GM12878 (cell line): ENCODE results near the gene DYNC2LI1. TPM values are rescaled to one million over a fixed set of nuclear protein-coding genes. Genes with fewer than 3 reads are reported as not detected.

ENCODE experiments used
- ATAC-seq: fragments of 200-7000 bp; cut with Tn5 transposase; 3 replicates; pipeline ENCODE4 v1.9.1; 2020; ENCODE audit warnings: mild to moderate bottlenecking, moderate library complexity
- Bru-seq: library from RNA; stranded (reverse); fragments of 400-500 nt; gene quantifications from one replicate; lab custom pipeline; 2021; lab: Mats Ljungman, UMichigan
- BruChase-seq, 2 experiments: library from RNA; stranded (reverse); fragments of 400-500 nt; gene quantifications; one replicate each; lab custom pipeline; 2021; lab: Mats Ljungman, UMichigan
- BruUV-seq: library from RNA; stranded (reverse); fragments of 400-500 nt; replicated peaks from 2 replicates; lab custom pipeline; 2021; lab: Mats Ljungman, UMichigan
- CTCF ChIA-PET: fragments of 300-600 bp; sonication (Branson Sonifier 250); formaldehyde crosslinking; extraction: SDS; loops from one replicate; lab custom pipeline; 2021; ENCODE audit warnings: inconsistent platforms; lab: Yijun Ruan, JAX
- POLR2A ChIA-PET: fragments of 350-600 bp; formaldehyde crosslinking; extraction: SDS; loops from one replicate; lab custom pipeline; 2021; ENCODE audit warnings: inconsistent platforms; lab: Charles Lee
- RAD21 ChIA-PET: fragments of 300-600 bp; sonication (Branson Sonifier 250); formaldehyde crosslinking; loops from one replicate; lab custom pipeline; 2023; ENCODE audit warnings: antibody characterized with exemption; ENCODE audit not compliant: unreplicated experiment; lab: Charles Lee
- SMC1A ChIA-PET: fragments of 300-600 bp; sonication (Branson Sonifier 250); formaldehyde crosslinking; loops from one replicate; lab custom pipeline; 2023; ENCODE audit not compliant: unreplicated experiment, uncharacterized antibody; lab: Charles Lee
- DNase-seq: peaks from one replicate; pipeline ENCODE4 v3.0.0-alpha.2; 2011; ENCODE audit warnings: low read depth, low spot score
- FAIRE-seq: peaks from 3 replicates; lab custom pipeline; 2011; peaks lifted over from hg19 to GRCh38; lab: Jason Lieb, UNC
- H2AFZ ChIP-seq: 2 replicates; pipeline ENCODE4 v1.6.0; 2011; ENCODE audit warnings: low read depth, low read length, control low read depth; ENCODE audit not compliant: control insufficient read depth
- H3K27ac ChIP-seq: 2 replicates; pipeline ENCODE4 v1.5.1; 2011; ENCODE audit warnings: control low read depth; ENCODE audit not compliant: control insufficient read depth, insufficient read depth
- H3K27me3 ChIP-seq, 2 experiments: replicated peaks in 1 of 2; 2 replicates each; pipeline versions ENCODE4 v1.6.0 to v1.6.1; 2011; ENCODE audit warnings: low read length in 1 of 2; ENCODE audit not compliant: control insufficient read depth in 2 of 2, insufficient read depth in 2 of 2
- H3K36me3 ChIP-seq, 2 experiments: 2 replicates each; pipeline ENCODE4 v1.5.1; 2011; ENCODE audit warnings: low read length in 1 of 2; ENCODE audit not compliant: control insufficient read depth in 2 of 2, insufficient read depth in 2 of 2
- H3K4me1 ChIP-seq: 2 replicates; pipeline ENCODE4 v1.6.1; 2011; ENCODE audit warnings: mild to moderate bottlenecking, low read length, moderate library complexity, mixed read lengths; ENCODE audit not compliant: control insufficient read depth, insufficient read depth
- H3K4me2 ChIP-seq: 2 replicates; pipeline ENCODE4 v1.6.0; 2011; ENCODE audit warnings: control low read depth; ENCODE audit not compliant: control insufficient read depth, insufficient read depth
- H3K4me3 ChIP-seq: fragments of 200-600 bp; sonication (generic); 2 replicates; pipeline ENCODE4 v1.5.1; 2016
- H3K79me2 ChIP-seq: 2 replicates; pipeline ENCODE4 v1.6.0; 2011; ENCODE audit warnings: low read length; ENCODE audit not compliant: control insufficient read depth, insufficient read depth
- H3K9ac ChIP-seq: 2 replicates; pipeline ENCODE4 v1.8.0; 2011; ENCODE audit warnings: low read length, control low read depth, mixed read lengths; ENCODE audit not compliant: control insufficient read depth, insufficient read depth
- H3K9me3 ChIP-seq: replicated peaks from 3 replicates; pipeline ENCODE4 v1.5.1; 2011; ENCODE audit warnings: mild to moderate bottlenecking, low read length; ENCODE audit not compliant: control insufficient read depth, insufficient read depth
- H4K20me1 ChIP-seq: 2 replicates; pipeline ENCODE4 v1.6.0; 2011; ENCODE audit not compliant: control insufficient read depth, insufficient read depth
- BMI1 ChIP-seq: fragments of 450-650 bp; IDR thresholded peaks from 2 replicates; pipeline ENCODE4 v1.6.1; 2016; ENCODE audit warnings: mild to moderate bottlenecking, moderate library complexity, borderline replicate concordance
- CHD2 ChIP-seq: IDR thresholded peaks from 2 replicates; pipeline ENCODE4 v1.6.1; 2011; ENCODE audit warnings: low read depth, low read length, improper control_type of control experiment, borderline replicate concordance
- CREB1 ChIP-seq: IDR thresholded peaks from 2 replicates; pipeline ENCODE4 v1.6.1; 2012; ENCODE audit warnings: low read depth, mild to moderate bottlenecking, inconsistent platforms
- EGR1 ChIP-seq, 2 experiments: IDR thresholded peaks; 1 replicate in 1 of 2; 2 replicates in 1 of 2; pipeline ENCODE4 v1.6.1; 2011 to 2012; ENCODE audit warnings: low read depth in 2 of 2, low read length in 2 of 2, borderline replicate concordance in 1 of 2, mild to moderate bottlenecking in 1 of 2, moderate library complexity in 1 of 2
- FOXK2 ChIP-seq: fragments of 450-650 bp; IDR thresholded peaks from 2 replicates; pipeline ENCODE4 v1.6.1; 2017; ENCODE audit warnings: mild to moderate bottlenecking, moderate library complexity
- GABPA ChIP-seq: IDR thresholded peaks from 2 replicates; pipeline ENCODE4 v1.6.1; 2014; ENCODE audit warnings: antibody characterized with exemption, low read depth, mild to moderate bottlenecking, inconsistent platforms
- IRF4 ChIP-seq: IDR thresholded peaks from 2 replicates; pipeline ENCODE4 v1.6.1; 2011; ENCODE audit warnings: low read depth, low read length
- RAD51 ChIP-seq: fragments of 450-650 bp; IDR thresholded peaks from 2 replicates; pipeline ENCODE4 v1.6.1; 2016; ENCODE audit warnings: moderate library complexity, mild to moderate bottlenecking, inconsistent platforms
- RELB ChIP-seq: fragments of 450-650 bp; IDR thresholded peaks from 2 replicates; pipeline ENCODE4 v1.6.1; 2017; ENCODE audit warnings: low read depth, mild to moderate bottlenecking, moderate library complexity
- SMAD5 ChIP-seq: IDR thresholded peaks from 2 replicates; pipeline ENCODE4 v1.6.1; 2016; ENCODE audit warnings: antibody characterized with exemption, low read depth
- SREBF1 ChIP-seq: IDR thresholded peaks from 2 replicates; pipeline ENCODE4 v1.6.1; 2012; ENCODE audit warnings: mild to moderate bottlenecking, low read length
- STAT1 ChIP-seq: fragments of 450-650 bp; conservative IDR thresholded peaks from 2 replicates; pipeline ENCODE4 v1.6.1; 2014; ENCODE audit warnings: antibody characterized with exemption, mild to moderate bottlenecking
- SUPT20H ChIP-seq: IDR thresholded peaks from 2 replicates; pipeline ENCODE4 v1.6.1; 2011; ENCODE audit warnings: low read depth, mild to moderate bottlenecking, low read length, moderate library complexity, borderline replicate concordance; ENCODE audit not compliant: control insufficient read depth
- TCF3 ChIP-seq: IDR thresholded peaks from 2 replicates; pipeline ENCODE4 v1.6.1; 2012; ENCODE audit warnings: low read depth, mild to moderate bottlenecking, low read length, borderline replicate concordance; ENCODE audit not compliant: insufficient read depth
- ZNF207 ChIP-seq: fragments of 450-650 bp; IDR thresholded peaks from 2 replicates; pipeline ENCODE4 v1.6.1; 2014; ENCODE audit warnings: antibody characterized with exemption, mild to moderate bottlenecking, borderline replicate concordance
- WGBS: methylation state at CpG from one replicate; pipeline ENCODE4 v1.1.6; 2016; ENCODE audit warnings: low lambda C conversion rate; ENCODE audit not compliant: insufficient replicate concordance, insufficient coverage; ENCODE audit errors: missing lambda C conversion rate; 5-methylcytosine and 5-hydroxymethylcytosine counted together
- in situ Hi-C: fragments of 300-500 bp; cut with MboI; formaldehyde crosslinking; loops from 9 replicates; pipeline ENCODE4 v1.14.3; 2018; ENCODE audit warnings: mixed read lengths
- intact Hi-C: fragments of 100-400 bp; cut with micrococcal nuclease; formaldehyde crosslinking; loops from one replicate; pipeline ENCODE4 v1.14.2; 2022; ENCODE audit not compliant: unreplicated experiment
- long read RNA-seq, 2 experiments: library from polyadenylated mRNA; unstranded; transcript quantifications; one replicate each; pipeline ENCODE4 v2.0.0, GENCODE V29; 2019 to 2020
- polyA minus RNA-seq, 3 experiments: library from RNA; depleted of rRNA, polyadenylated mRNA; stranded (reverse); fragments of >200 nt; gene quantifications; 2 replicates each; pipeline ENCODE4 v1.2.3, GENCODE V29; 2011
- polyA plus RNA-seq, 11 experiments: library from polyadenylated mRNA; depleted of rRNA in 4 of 11; unstranded in 6 of 11; stranded (reverse) in 5 of 11; fragments of >200 nt; fragmentation: Nextera tagmentation in 4 of 11; fragmentation: Illumina TruSeq in 1 of 11; extraction: Ambion mirVana in 4 of 11; extraction: Trizol in 1 of 11; gene quantifications; 1 replicate in 1 of 11; 2 replicates in 10 of 11; pipeline versions ENCODE4 v1.2.1 to v1.2.3, GENCODE V29; 2011 to 2016; ENCODE audit warnings: inconsistent platforms in 2 of 11, missing spikeins in 2 of 11, low read depth in 1 of 11
- total RNA-seq, 4 experiments: library from RNA; depleted of rRNA in 3 of 4; stranded (reverse); fragments of >200 nt in 3 of 4; fragmentation: Illumina TruSeq in 1 of 4; extraction: Trizol in 1 of 4; gene quantifications; 2 replicates each; pipeline versions ENCODE4 v1.2.1 to v1.2.3, GENCODE V29; 2013 to 2021
- TF ChIP-seq, protein P1 (sequence below): IDR thresholded peaks from 2 replicates; pipeline ENCODE4 v1.6.1; 2012; ENCODE audit warnings: low read length, inconsistent platforms

The DYNC2LI1 gene
- total RNA-seq (2013; cell fraction: nucleolus; rRNA removed), result 54.3 and 54.8 TPM in 2 replicates
- 13.7 and 18.0 TPM in 2 replicates for total RNA-seq (2014; rRNA removed)
- 17.8 and 19.2 TPM in 2 replicates for total RNA-seq (2014; rRNA removed; fragmentation: Illumina TruSeq; extraction: Trizol)
- total RNA-seq (2021), result 9.5 and 10.9 TPM in 2 replicates
- 9.6 TPM for polyA plus RNA-seq (2011; ENCODE audit: low read depth)
- 25.6 and 46.8 TPM in 2 replicates for polyA plus RNA-seq (2011; rRNA removed)
- 5.5 and 8.2 TPM in 2 replicates for polyA plus RNA-seq (2011; cell fraction: cytosol; rRNA removed)
- 14.4 and 16.7 TPM in 2 replicates for polyA plus RNA-seq (2011; cell fraction: nucleus; rRNA removed)
- 10.5 and 15.4 TPM in 2 replicates for polyA plus RNA-seq (2012)
- 20.0 and 20.5 TPM in 2 replicates for polyA plus RNA-seq (2014; fragmentation: Illumina TruSeq; extraction: Trizol)
- 10 to 100 TPM; 27.2 to 27.3 TPM for polyA plus RNA-seq (2014; fragmentation: Nextera tagmentation; extraction: Ambion mirVana)
- 12.5 and 16.0 TPM in 2 replicates for polyA plus RNA-seq (2014; rRNA removed)
- 10 to 100 TPM; 18.6 to 20.2 TPM for polyA plus RNA-seq (2016; fragmentation: Nextera tagmentation; extraction: Ambion mirVana)
- polyA minus RNA-seq (2011; rRNA and poly(A)+ RNA removed), result 7.0 and 8.1 TPM in 2 replicates
- polyA minus RNA-seq (2011; cell fraction: cytosol; rRNA and poly(A)+ RNA removed), result 3.2 and 3.5 TPM in 2 replicates
- 5.0 and 5.4 TPM in 2 replicates for polyA minus RNA-seq (2011; cell fraction: nucleus; rRNA and poly(A)+ RNA removed)
- percentile 59 among the genes with signal in this experiment for Bru-seq, nascent RNA
- BruChase-seq, experiment 1, labeled RNA remaining after a 6-hour chase, result percentile 63 among the genes with signal in this experiment
- BruChase-seq, experiment 2, labeled RNA remaining after a 2-hour chase, result percentile 63 among the genes with signal in this experiment
- long read RNA-seq, experiment 1, partial matches to known transcripts, result 4 of 14 reads
- long read RNA-seq, experiment 1, other reads (novel, unspliced or antisense), result 1 of 14 reads
- long read RNA-seq, experiment 2, transcript DYNC2LI1-210 (13 exons, 1,346 nt), result minor isoform, 22 of 115 reads
- long read RNA-seq, experiment 2, transcript DYNC2LI1-201 (13 exons, 1,399 nt), result major isoform, 59 of 115 reads
- long read RNA-seq, experiment 2, transcript DYNC2LI1-204 (6 exons, 1,133 nt), result minor isoform, 8 of 115 reads
- long read RNA-seq, experiment 2, partial matches to known transcripts, result 16 of 115 reads
- long read RNA-seq, experiment 2, other reads (novel, unspliced or antisense), result 10 of 115 reads

DNA sequence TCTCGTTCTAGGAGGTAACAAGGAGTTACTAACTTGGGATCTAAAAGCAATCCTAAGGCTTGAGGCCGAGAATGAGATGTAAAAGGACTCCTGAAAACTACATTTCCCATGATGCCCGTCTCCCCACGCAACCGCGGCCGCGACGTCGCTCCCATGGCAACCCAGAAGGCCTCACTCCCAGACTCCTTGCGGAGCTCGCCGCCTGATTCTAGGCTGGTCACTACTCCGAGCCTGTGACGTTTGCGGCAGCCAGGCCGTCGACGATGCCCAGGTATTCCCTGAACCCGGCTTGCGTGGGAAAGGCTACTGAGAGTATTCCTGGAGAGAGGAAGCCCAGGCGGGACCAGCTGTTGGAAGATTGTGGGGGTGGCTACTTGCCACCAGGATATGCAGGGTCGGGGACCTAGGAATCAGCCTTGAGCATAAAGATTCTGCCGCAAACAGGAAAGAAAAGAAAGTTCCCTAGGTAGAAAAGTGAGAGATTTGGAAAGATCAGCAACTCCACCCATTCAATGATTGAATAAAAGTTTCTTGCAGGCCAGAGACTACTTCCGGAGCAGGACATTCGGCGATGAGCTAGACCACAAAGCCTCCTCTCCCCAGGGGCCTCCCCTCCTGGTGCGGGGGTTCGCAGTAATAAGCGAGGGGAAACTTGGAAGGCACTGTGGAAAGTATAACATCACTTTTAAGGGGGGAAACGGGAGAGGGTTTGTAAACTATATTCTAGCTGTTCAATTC is at the start of gene DYNC2LI1:
Gene DYNC2LI1, plus strand, starts transcription at position 164 of the 738 bp plus-strand sequence. Its CDS starts 100 bp downstream, at position 264.
- Histone ChIP-seq H3K9ac (peak within 1 kb of the TSS; percentile 68), H3K79me2 (no peaks in the 10 kb centered on the region), H3K4me2 (peak within 1 kb of the TSS; percentile 92), H4K20me1 (no peaks in the 10 kb centered on the region), H3K4me3 (peak within 1 kb of the TSS; percentile 84), H3K4me1 (no peaks in the 10 kb centered on the region), H3K9me3 (no peaks in the 10 kb centered on the region), H3K27ac (0 out of 2 replicates have a peak within 1 kb of the TSS, but pooled peaks have one; percentile 20), H2AFZ (peak within 1 kb of the TSS; percentile 98), H3K27me3 (no peaks in the 10 kb centered on the region), H3K36me3 (peaks cover 0 to 4% of the 10 kb centered on the region in 2 experiments; a peak in 1 of 4 replicates)
- ChIA-PET CTCF (interaction anchor here (0.5 to 1.7 kb wide), 4 partner anchors 16 to 208 kb away, joined by 3 to 5 read pairs (median 3); no protein-coding TSS in a partner anchor), RAD21 (interaction anchor here (0.8 kb wide), 1 partner anchor 104 kb away, joined by 3 read pairs; no protein-coding TSS in a partner anchor), POLR2A (interaction anchor here (0.6 to 1.0 kb wide), 3 partner anchors 17 to 22 kb away, joined by 3 to 6 read pairs (median 3); no protein-coding TSS in a partner anchor), SMC1A (interaction anchor here (0.9 to 1.3 kb wide), 3 partner anchors 12 to 130 kb away, joined by 3 to 4 read pairs (median 4); no protein-coding TSS in a partner anchor)
- DNase-seq (peak; percentile 66), FAIRE-seq (peak; percentile 95), ATAC-seq (peak; percentile 100)
- BruUV-seq, result TSS peak; percentile 81
- intact Hi-C loops, result no loop called here
- WGBS, result under 1% methylated on average over 31 of the region's 31 CpGs
- in situ Hi-C loops, result no loop called here
- no peak for TF ChIP-seq STAT1
- peak; percentile 93 for TF ChIP-seq CREB1
- 0 out of 2 replicates have a peak, but pooled peaks have one; percentile 43 for TF ChIP-seq CHD2
- no peak for TF ChIP-seq SMAD5
- no peak for TF ChIP-seq FOXK2
- TF ChIP-seq GABPA, result peak; percentile 59
- TF ChIP-seq TCF3, result no peak
- TF ChIP-seq BMI1, result peak; percentile 97
- TF ChIP-seq SUPT20H, result no peak
- peak; percentile 82 for TF ChIP-seq RELB
- peak; percentile 63; the same call in 1 of the 2 replicates for TF ChIP-seq SREBF1
- TF ChIP-seq, protein P1, sequence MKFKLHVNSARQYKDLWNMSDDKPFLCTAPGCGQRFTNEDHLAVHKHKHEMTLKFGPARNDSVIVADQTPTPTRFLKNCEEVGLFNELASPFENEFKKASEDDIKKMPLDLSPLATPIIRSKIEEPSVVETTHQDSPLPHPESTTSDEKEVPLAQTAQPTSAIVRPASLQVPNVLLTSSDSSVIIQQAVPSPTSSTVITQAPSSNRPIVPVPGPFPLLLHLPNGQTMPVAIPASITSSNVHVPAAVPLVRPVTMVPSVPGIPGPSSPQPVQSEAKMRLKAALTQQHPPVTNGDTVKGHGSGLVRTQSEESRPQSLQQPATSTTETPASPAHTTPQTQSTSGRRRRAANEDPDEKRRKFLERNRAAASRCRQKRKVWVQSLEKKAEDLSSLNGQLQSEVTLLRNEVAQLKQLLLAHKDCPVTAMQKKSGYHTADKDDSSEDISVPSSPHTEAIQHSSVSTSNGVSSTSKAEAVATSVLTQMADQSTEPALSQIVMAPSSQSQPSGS, result no peak
- no peak for TF ChIP-seq RAD51
- peak; percentile 84 for TF ChIP-seq ZNF207
- TF ChIP-seq EGR1 (IDR thresholded peaks at IDR 0.05; ENCODE audit: borderline replicate concordance in 1 of 2, low read depth in 2 of 2, low read length in 2 of 2), result peak; percentile 1 to 96; a peak in 2 of 3 replicates
- no peak for TF ChIP-seq IRF4
